ENCODE measurements around the gene SESN1.

GRCh38 chr6:109082188-109082577, 12.5 kb downstream of the SESN1 start:
- no peak for TF ChIP-seq CTCF (IDR thresholded peaks at IDR 0.05)
- TF ChIP-seq POLR2A (IDR thresholded peaks at IDR 0.05) = no peak
- TF ChIP-seq POLR2AphosphoS5 (IDR thresholded peaks at IDR 0.05; ENCODE audit: insufficient read depth in 1 of 2, low read depth in 1 of 2) = peak in 1 of 2 donors; percentile 7

All from vagina (tissue), 2 donors.